Endometrial microvascular endothelial cells (primary cell): ENCODE measurements around the gene PTGDS. TPM values are rescaled to one million over a fixed set of nuclear protein-coding genes. Genes with fewer than 3 reads are reported as not detected.

ENCODE experiments used
- in situ Hi-C: cut with HindIII; loops from 2 replicates; pipeline ENCODE4 v1.10.0; 2017; ENCODE audit warnings: low sequenced_read_pairs, low pct_unique_long_range_greater_than_20kb; ENCODE audit errors: inconsistent ontology term
- total RNA-seq: library from RNA; depleted of rRNA; stranded (reverse); fragments of >200 nt; gene quantifications from one replicate; pipeline ENCODE4 v1.2.3, GENCODE V29; 2015; ENCODE audit errors: inconsistent ontology term

The PTGDS gene
- total RNA-seq, 1 donor from 2014 or later: not detected

- in situ Hi-C loops: loop anchor here (25.0 kb wide), 1 partner anchor 218 kb away; the partner anchor contains the start of genes LRRC26 and TMEM210
Measured at GRCh38 chr9:136944212-136944518, 33.1 kb upstream of the PTGDS start.

DNA sequence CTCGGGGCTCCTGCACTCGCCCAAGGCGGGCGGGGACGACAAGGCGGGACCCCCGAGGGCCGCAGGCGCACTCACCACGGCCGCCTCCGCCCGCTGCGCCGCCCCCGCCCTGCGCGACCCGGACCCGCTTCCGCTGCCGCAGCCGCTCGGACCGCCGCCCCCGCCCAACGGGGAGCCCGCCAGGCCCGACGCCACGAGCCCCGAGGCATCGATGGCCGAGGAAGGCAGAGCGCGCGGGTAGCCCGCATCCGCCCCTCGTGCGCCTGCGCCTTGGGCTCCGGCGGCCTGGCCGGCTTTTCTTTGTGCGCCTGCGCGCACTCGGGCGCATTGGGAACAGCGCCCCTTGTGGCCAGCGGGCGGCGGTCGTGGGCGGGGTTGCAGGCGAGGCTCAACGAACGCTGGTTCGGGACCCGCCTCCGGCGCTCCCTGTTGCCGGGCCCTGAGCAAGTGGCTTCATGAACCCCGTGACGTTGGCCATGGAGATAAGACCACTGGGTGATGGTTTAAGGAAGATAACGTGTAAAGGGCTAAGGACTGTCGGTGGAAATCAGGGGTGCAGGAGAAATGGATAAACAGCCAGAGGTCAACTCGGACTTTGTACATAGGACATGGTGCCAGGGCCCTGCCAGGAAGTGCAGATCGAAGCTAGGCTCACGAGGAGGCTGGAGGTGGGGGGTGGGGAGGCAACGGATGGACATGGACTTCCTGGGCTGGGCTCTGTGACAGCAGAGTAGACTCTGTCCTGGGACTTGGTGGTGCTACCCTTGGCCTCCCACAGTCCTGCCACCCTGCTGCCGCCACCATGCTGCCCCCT is 32.6 kb upstream of the PTGDS start, which contains the start of the genes C8G and FBXW5:
Gene C8G, plus strand, starts transcription at position 725 of the 814 bp plus-strand sequence. Its CDS starts 78 bp downstream, at position 803.
Gene FBXW5, minus strand, starts transcription at position 220 of the 814 bp plus-strand sequence. CDS start 655 bp downstream, outside the sequence.
- in situ Hi-C loops: loop anchor here (25.0 kb wide), 1 partner anchor 218 kb away; the partner anchor contains the start of genes LRRC26 and TMEM210

GRCh38 chr9:136945333-136946227 is 31.7 kb upstream of the PTGDS start:
- in situ Hi-C loops: loop anchor here (25.0 kb wide), 1 partner anchor 217 kb away; the partner anchor contains the start of genes LRRC26 and TMEM210

- in situ Hi-C loops: loop anchor here (25.0 kb wide), 1 partner anchor 216 kb away; the partner anchor contains the start of genes LRRC26 and TMEM210
Measured at GRCh38 chr9:136946228-136947027, 30.9 kb upstream of the PTGDS start.

- in situ Hi-C loops: loop anchor here (25.0 kb wide), 1 partner anchor 215 kb away; the partner anchor contains the start of genes LRRC26 and TMEM210
Measured at GRCh38 chr9:136947028-136947891, 30.0 kb upstream of the PTGDS start.

DNA sequence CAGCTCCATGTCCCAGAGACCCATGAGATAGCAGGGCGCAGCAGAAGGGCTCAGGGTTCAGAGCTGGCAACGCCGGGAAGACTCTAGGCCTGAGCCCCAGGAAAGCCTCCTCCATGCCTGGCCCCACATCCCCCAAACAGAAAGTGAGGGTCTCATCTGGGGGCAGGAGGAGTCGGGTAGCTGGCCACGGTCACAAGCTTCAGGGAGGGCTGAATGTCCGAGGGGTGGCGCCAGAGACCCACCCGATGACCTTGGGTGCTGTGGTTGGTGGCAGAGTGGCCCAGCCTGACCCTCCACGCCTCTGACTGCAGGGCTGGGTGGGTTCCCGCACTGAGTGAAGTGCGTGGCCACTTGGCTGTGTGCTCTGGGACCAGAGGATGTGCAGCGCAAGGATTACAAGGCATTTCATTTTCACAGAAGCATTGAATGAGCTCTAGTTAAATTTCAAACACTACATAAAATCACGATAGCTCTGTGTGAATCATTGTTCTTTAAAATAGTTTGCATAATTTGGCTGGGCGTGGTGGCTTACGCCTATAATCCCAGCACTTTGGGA is 29.3 kb upstream of the PTGDS start:
- in situ Hi-C loops: loop anchor here (25.0 kb wide), 1 partner anchor 214 kb away; the partner anchor contains the start of genes LRRC26 and TMEM210

GRCh38 chr9:136949239-136949816 is 28.0 kb upstream of the PTGDS start:
- in situ Hi-C loops: loop anchor here (25.0 kb wide), 1 partner anchor 213 kb away; the partner anchor contains the start of genes LRRC26 and TMEM210

- in situ Hi-C loops: loop anchor here (25.0 kb wide), 1 partner anchor 212 kb away; the partner anchor contains the start of genes LRRC26 and TMEM210
Measured at GRCh38 chr9:136949817-136950655, 27.3 kb upstream of the PTGDS start.

DNA sequence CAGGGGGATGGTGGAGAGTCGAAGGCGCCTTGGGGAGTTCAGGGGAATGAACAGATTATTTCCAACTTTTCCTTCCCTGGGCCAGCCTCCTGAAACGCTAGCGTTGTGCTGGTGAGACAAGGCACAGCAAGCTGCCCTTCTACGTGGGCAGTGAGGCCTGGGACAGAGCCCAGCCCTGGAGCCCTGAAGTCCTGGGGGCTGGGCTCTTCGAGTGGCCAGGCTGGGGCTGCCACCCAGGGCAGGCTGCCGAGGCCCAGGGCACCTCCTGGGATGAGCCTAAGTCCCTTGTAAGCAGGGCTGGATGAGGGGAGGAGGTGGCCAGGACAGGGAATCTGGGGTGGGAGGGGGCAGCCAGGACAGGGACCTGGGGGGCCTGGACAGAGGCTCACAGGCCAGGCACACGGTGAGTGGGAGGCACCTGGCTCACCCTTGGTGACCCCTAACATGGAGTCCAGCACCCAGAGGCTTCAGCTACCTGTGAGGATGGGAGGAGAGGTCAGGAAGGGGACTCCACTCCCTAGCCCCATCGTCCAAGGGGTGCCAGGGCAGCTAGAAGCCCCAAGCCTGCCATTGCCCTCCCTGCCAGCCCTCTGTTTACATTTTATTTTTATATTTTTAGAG is 26.5 kb upstream of the PTGDS start:
- in situ Hi-C loops: no loop called here

DNA sequence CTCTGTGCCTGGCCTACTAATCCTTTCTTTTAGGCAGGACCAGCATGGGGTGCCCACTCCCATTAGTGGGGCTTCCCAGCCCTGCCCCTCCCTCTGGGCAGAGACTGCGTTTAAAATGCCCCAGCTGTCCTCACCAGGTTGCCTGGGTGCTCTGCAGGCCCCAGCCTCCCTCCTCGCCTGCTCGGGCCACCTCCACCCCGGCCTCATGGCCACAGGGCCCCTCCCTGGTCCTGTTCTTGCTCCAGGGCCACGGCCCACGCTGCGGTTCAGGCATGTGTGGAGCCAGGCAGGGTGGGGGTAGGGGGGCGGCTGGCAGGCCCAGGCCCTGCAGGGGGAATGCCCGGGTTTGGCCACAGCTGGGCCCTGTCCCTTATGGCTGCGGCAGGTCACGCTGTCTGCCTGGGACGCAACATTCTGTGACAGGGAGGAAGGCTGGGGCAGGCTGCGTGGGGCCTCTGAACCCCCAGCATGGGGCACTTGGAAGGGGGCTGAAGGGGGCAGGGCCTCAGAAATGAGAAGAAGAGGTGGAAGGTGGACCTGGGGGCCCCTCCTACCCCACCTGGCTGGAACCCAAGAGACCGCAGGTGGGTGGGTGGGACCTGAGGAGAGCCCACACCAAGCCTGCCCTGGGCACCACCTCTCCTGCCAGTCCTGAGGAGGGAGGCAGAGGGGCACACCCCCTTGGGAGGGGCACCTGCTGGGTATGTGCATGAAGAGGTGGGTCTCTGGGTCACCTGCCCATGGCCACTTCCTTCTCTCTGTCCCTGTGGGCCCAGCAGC is 25.6 kb upstream of the PTGDS start, which contains the start of gene LCN12:
Gene LCN12, plus strand, starts transcription at position 733 of the 780 bp plus-strand sequence. CDS start 55 bp downstream, outside the sequence.
- in situ Hi-C loops: no loop called here

- in situ Hi-C loops: no loop called here
Measured at GRCh38 chr9:136952321-136952850, 24.9 kb upstream of the PTGDS start.

GRCh38 chr9:136952876-136953770 is 24.2 kb upstream of the PTGDS start:
- in situ Hi-C loops: no loop called here

GRCh38 chr9:136953771-136954269 is 23.5 kb upstream of the PTGDS start:
- in situ Hi-C loops: no loop called here
